Muscle of leg (tissue), 11 donors: ENCODE results near the gene ELF3. TPM values are rescaled to one million over a fixed set of nuclear protein-coding genes. Genes with fewer than 3 reads are reported as not detected.
A peak's percentile ranks its signal among the peaks of the same experiment; 100 is the strongest.

ENCODE experiments used
- DNase-seq: peaks from one replicate; pipeline ENCODE4 v3.0.0; 2013
- H3K27ac ChIP-seq: one replicate; pipeline ENCODE4 v1.5.1; 2013; ENCODE audit warnings: mild to moderate bottlenecking, low read length, control low read depth
- H3K27me3 ChIP-seq: one replicate; pipeline ENCODE4 v1.6.1; 2013; ENCODE audit warnings: low read length; ENCODE audit not compliant: control insufficient read depth, insufficient read depth
- H3K36me3 ChIP-seq: one replicate; pipeline ENCODE4 v1.6.1; 2013; ENCODE audit warnings: low read length; ENCODE audit not compliant: control insufficient read depth, insufficient read depth
- H3K4me1 ChIP-seq: one replicate; pipeline ENCODE4 v1.6.1; 2013; ENCODE audit warnings: low read length; ENCODE audit not compliant: control insufficient read depth, insufficient read depth
- H3K4me3 ChIP-seq: one replicate; pipeline ENCODE4 v1.5.1; 2013; ENCODE audit warnings: low read length, control low read depth
- H3K9me3 ChIP-seq: replicated peaks from 2 replicates; pipeline ENCODE4 v1.6.1; 2013; ENCODE audit warnings: low read depth, low read length; ENCODE audit not compliant: control insufficient read depth
- WGBS: methylation state at CpG from one replicate; pipeline ENCODE4 v1.1.5; 2013; ENCODE audit warnings: missing lambda C conversion rate; ENCODE audit not compliant: insufficient coverage; 5-methylcytosine and 5-hydroxymethylcytosine counted together
- polyA plus RNA-seq, 8 donors: library from polyadenylated mRNA; unstranded; fragments of 120-200 nt; gene quantifications; one replicate each; pipeline versions ENCODE4 v1.2.1 to v1.2.3, GENCODE V29; 2013; ENCODE audit warnings: inconsistent platforms in 1 of 8, low replicate concordance in 1 of 8; ENCODE audit not compliant: insufficient read length in 8 of 8, insufficient read depth in 1 of 8
- total RNA-seq: library from RNA; stranded (reverse); fragments of 120-200 nt; gene quantifications from one replicate; pipeline ENCODE4 v1.2.4, GENCODE V29; 2013

The ELF3 gene
- total and polyA plus RNA-seq, 9 donors, result 0.19 to 13.8 (median 0.53) TPM; not detected in 1

GRCh38 chr1:202007805-202008489, 2.4 kb upstream of the ELF3 start:
- H3K4me3 ChIP-seq, result no peak overlapping the region

GRCh38 chr1:202009326-202010179, 834 bp upstream of the ELF3 start:
- DNase-seq, result peak; percentile 91
- peaks cover 2% of the 10 kb centered on the region for H3K27me3 ChIP-seq
- 3% methylated on average over 6 of the region's 11 CpGs for whole genome bisulfite sequencing
- H3K27ac ChIP-seq, result no peak overlapping the region
- no peak overlapping the region for H3K4me3 ChIP-seq
- no peaks in the 10 kb centered on the region for H3K9me3 ChIP-seq
- peaks cover 27% of the 10 kb centered on the region for H3K36me3 ChIP-seq
- H3K4me1 ChIP-seq, result peaks cover 8% of the 10 kb centered on the region

More at GRCh38 chr1:202007805-202008489, 2.4 kb upstream of the ELF3 start:
- Histone ChIP-seq H3K27ac (no peak overlapping the region), H3K9me3 (no peaks in the 10 kb centered on the region), H3K4me1 (peaks cover 8% of the 10 kb centered on the region), H3K27me3 (peaks cover 2% of the 10 kb centered on the region), H3K36me3 (peaks cover 43% of the 10 kb centered on the region)
- no peak for DNase-seq
- WGBS, result 44% methylated on average over 1 of the region's 11 CpGs

- H3K27ac ChIP-seq, result no peak overlapping the region
- peaks cover 2% of the 10 kb centered on the region for H3K27me3 ChIP-seq
- peaks cover 8% of the 10 kb centered on the region for H3K4me1 ChIP-seq
- H3K4me3 ChIP-seq, result no peak overlapping the region
- H3K36me3 ChIP-seq, result peaks cover 9% of the 10 kb centered on the region
- no peak for DNase-seq
- 84% methylated on average over 11 of the region's 11 CpGs for WGBS
- no peaks in the 10 kb centered on the region for H3K9me3 ChIP-seq
These were observed 1.6 kb downstream of the ELF3 start for GRCh38 chr1:202011994-202012393.

GRCh38 chr1:202012544-202013478, 2.4 kb downstream of the ELF3 start:
- WGBS, result 75% methylated on average over 33 of the region's 35 CpGs
- Histone ChIP-seq H3K4me1 (peaks cover 8% of the 10 kb centered on the region), H3K4me3 (no peak overlapping the region), H3K9me3 (no peaks in the 10 kb centered on the region), H3K36me3 (peaks cover 3% of the 10 kb centered on the region), H3K27ac (no peak overlapping the region), H3K27me3 (peaks cover 2% of the 10 kb centered on the region)
- DNase-seq, result no peak

- 91% methylated on average over 12 of the region's 12 CpGs for WGBS
- Histone ChIP-seq H3K4me1 (peaks cover 11% of the 10 kb centered on the region), H3K36me3 (no peaks in the 10 kb centered on the region), H3K27ac (no peak overlapping the region), H3K27me3 (peaks cover 4% of the 10 kb centered on the region), H3K9me3 (no peaks in the 10 kb centered on the region), H3K4me3 (no peak overlapping the region)
- no peak for DNase-seq
These were observed 3.2 kb downstream of the ELF3 start for GRCh38 chr1:202013603-202014002.

- Histone ChIP-seq H3K4me3 (no peak overlapping the region), H3K36me3 (no peaks in the 10 kb centered on the region), H3K27ac (no peak overlapping the region), H3K9me3 (no peaks in the 10 kb centered on the region), H3K4me1 (peaks cover 14% of the 10 kb centered on the region), H3K27me3 (peaks cover 4% of the 10 kb centered on the region)
- 82% methylated on average over 6 of the region's 6 CpGs for WGBS
- no peak for DNase-seq
These were observed 3.7 kb downstream of the ELF3 start for GRCh38 chr1:202014060-202014459.

- 73% methylated on average over 12 of the region's 17 CpGs for WGBS
- no peak overlapping the region for H3K4me3 ChIP-seq
- peaks cover 4% of the 10 kb centered on the region for H3K27me3 ChIP-seq
- no peaks in the 10 kb centered on the region for H3K36me3 ChIP-seq
- H3K9me3 ChIP-seq, result no peaks in the 10 kb centered on the region
- no peak overlapping the region for H3K27ac ChIP-seq
- H3K4me1 ChIP-seq, result peaks cover 10% of the 10 kb centered on the region
- DNase-seq, result no peak
These were observed 4.7 kb downstream of the ELF3 start for GRCh38 chr1:202014915-202015661.

- DNase-seq, result no peak
- no peak overlapping the region for H3K4me3 ChIP-seq
- H3K27ac ChIP-seq, result no peak overlapping the region
- H3K36me3 ChIP-seq, result no peaks in the 10 kb centered on the region
- peaks cover 4% of the 10 kb centered on the region for H3K27me3 ChIP-seq
- WGBS, result no CpG with 5 or more reads among the region's 3 CpGs
- no peaks in the 10 kb centered on the region for H3K9me3 ChIP-seq
- peaks cover 8% of the 10 kb centered on the region for H3K4me1 ChIP-seq
These were observed 5.2 kb downstream of the ELF3 start for GRCh38 chr1:202015662-202015937.

- WGBS, result 65% methylated on average over 6 of the region's 9 CpGs
- H3K9me3 ChIP-seq, result no peaks in the 10 kb centered on the region
- H3K27me3 ChIP-seq, result peaks cover 4% of the 10 kb centered on the region
- H3K27ac ChIP-seq, result peak overlapping the region; percentile 49
- no peaks in the 10 kb centered on the region for H3K36me3 ChIP-seq
- H3K4me1 ChIP-seq, result peaks cover 8% of the 10 kb centered on the region
- no peak for DNase-seq
- no peak overlapping the region for H3K4me3 ChIP-seq
These were observed 5.8 kb downstream of the ELF3 start for GRCh38 chr1:202016022-202016810.
